Measurements from ENCODE around the gene PTGFRN.

PTGFRN gene

GRCh38 chr1:117001254-117001927 lies 91.7 kb downstream of the PTGFRN start, which contains the start of gene CD101:
TSS of gene CD101 (plus strand) at chr1:117001760. CDS start at chr1:117001818, 58 bp downstream.
- no peak within 1 kb of the TSS for H3K4me3 ChIP-seq (ENCODE audit: low read depth in 1 of 5, low read length in 5 of 5)
- no peak within 1 kb of the TSS for H3K27ac ChIP-seq (ENCODE audit: low read depth, low read length)
- H3K4me1 ChIP-seq (ENCODE audit: control insufficient read depth in 5 of 5, insufficient read depth in 5 of 5, low read length in 5 of 5) = peaks cover 0 to 10% (median 0%) of the 10 kb centered on the region in 5 donors
- H3K9me3 ChIP-seq (ENCODE audit: control insufficient read depth in 5 of 5, low read length in 5 of 5) = no peaks in the 10 kb centered on the region
- no peaks in the 10 kb centered on the region for H3K36me3 ChIP-seq (ENCODE audit: control insufficient read depth in 5 of 5, insufficient read depth in 5 of 5, low read length in 5 of 5)
- H3K9ac ChIP-seq (ENCODE audit: low read length in 5 of 5) = no peak within 1 kb of the TSS
- no peaks in the 10 kb centered on the region for H3K27me3 ChIP-seq (ENCODE audit: control insufficient read depth in 5 of 5, insufficient read depth in 4 of 5, low read length in 5 of 5)

GRCh38 chr1:117003223-117003875 lies 93.6 kb downstream of the PTGFRN start:
- Histone ChIP-seq H3K4me3 (ENCODE audit: low read depth in 1 of 5, low read length in 5 of 5) (no peak overlapping the region), H3K27me3 (ENCODE audit: control insufficient read depth in 5 of 5, insufficient read depth in 4 of 5, low read length in 5 of 5) (no peaks in the 10 kb centered on the region), H3K9ac (ENCODE audit: low read length in 5 of 5) (no peak overlapping the region), H3K4me1 (ENCODE audit: control insufficient read depth in 5 of 5, insufficient read depth in 5 of 5, low read length in 5 of 5) (peaks cover 0 to 15% (median 4%) of the 10 kb centered on the region in 5 donors), H3K36me3 (ENCODE audit: control insufficient read depth in 5 of 5, insufficient read depth in 5 of 5, low read length in 5 of 5) (no peaks in the 10 kb centered on the region), H3K27ac (ENCODE audit: low read depth, low read length) (no peak overlapping the region), H3K9me3 (ENCODE audit: control insufficient read depth in 5 of 5, low read length in 5 of 5) (no peaks in the 10 kb centered on the region)

- Histone ChIP-seq H3K4me3 (ENCODE audit: low read depth in 1 of 5, low read length in 5 of 5) (no peak overlapping the region), H3K27ac (ENCODE audit: low read depth, low read length) (no peak overlapping the region), H3K9ac (ENCODE audit: low read length in 5 of 5) (no peak overlapping the region), H3K36me3 (ENCODE audit: control insufficient read depth in 5 of 5, insufficient read depth in 5 of 5, low read length in 5 of 5) (no peaks in the 10 kb centered on the region), H3K4me1 (ENCODE audit: control insufficient read depth in 5 of 5, insufficient read depth in 5 of 5, low read length in 5 of 5) (peaks cover 0 to 7% (median 4%) of the 10 kb centered on the region in 5 donors), H3K27me3 (ENCODE audit: control insufficient read depth in 5 of 5, insufficient read depth in 4 of 5, low read length in 5 of 5) (no peaks in the 10 kb centered on the region), H3K9me3 (ENCODE audit: control insufficient read depth in 5 of 5, low read length in 5 of 5) (no peaks in the 10 kb centered on the region)
Measured at GRCh38 chr1:117007719-117008013, 98.0 kb downstream of the PTGFRN start.

GRCh38 chr1:117008656-117009055 lies 98.9 kb downstream of the PTGFRN start:
- Histone ChIP-seq H3K27me3 (ENCODE audit: control insufficient read depth in 5 of 5, insufficient read depth in 4 of 5, low read length in 5 of 5) (no peaks in the 10 kb centered on the region), H3K9ac (ENCODE audit: low read length in 5 of 5) (no peak overlapping the region), H3K4me1 (ENCODE audit: control insufficient read depth in 5 of 5, insufficient read depth in 5 of 5, low read length in 5 of 5) (peaks cover 0 to 7% (median 4%) of the 10 kb centered on the region in 5 donors), H3K36me3 (ENCODE audit: control insufficient read depth in 5 of 5, insufficient read depth in 5 of 5, low read length in 5 of 5) (no peaks in the 10 kb centered on the region), H3K4me3 (ENCODE audit: low read depth in 1 of 5, low read length in 5 of 5) (no peak overlapping the region), H3K27ac (ENCODE audit: low read depth, low read length) (no peak overlapping the region), H3K9me3 (ENCODE audit: control insufficient read depth in 5 of 5, low read length in 5 of 5) (no peaks in the 10 kb centered on the region)

GRCh38 chr1:117009132-117009531 lies 99.4 kb downstream of the PTGFRN start:
- peaks cover 0 to 5% (median 4%) of the 10 kb centered on the region in 5 donors for H3K4me1 ChIP-seq (ENCODE audit: control insufficient read depth in 5 of 5, insufficient read depth in 5 of 5, low read length in 5 of 5)
- no peaks in the 10 kb centered on the region for H3K9me3 ChIP-seq (ENCODE audit: control insufficient read depth in 5 of 5, low read length in 5 of 5)
- no peak overlapping the region for H3K9ac ChIP-seq (ENCODE audit: low read length in 5 of 5)
- no peak overlapping the region for H3K4me3 ChIP-seq (ENCODE audit: low read depth in 1 of 5, low read length in 5 of 5)
- no peaks in the 10 kb centered on the region for H3K36me3 ChIP-seq (ENCODE audit: control insufficient read depth in 5 of 5, insufficient read depth in 5 of 5, low read length in 5 of 5)
- no peak overlapping the region for H3K27ac ChIP-seq (ENCODE audit: low read depth, low read length)
- H3K27me3 ChIP-seq (ENCODE audit: control insufficient read depth in 5 of 5, insufficient read depth in 4 of 5, low read length in 5 of 5) = no peaks in the 10 kb centered on the region

GRCh38 chr1:117010310-117010969 lies 100.7 kb downstream of the PTGFRN start:
- H3K4me3 ChIP-seq (ENCODE audit: low read depth in 1 of 5, low read length in 5 of 5) = no peak overlapping the region
- no peak overlapping the region for H3K27ac ChIP-seq (ENCODE audit: low read depth, low read length)
- no peaks in the 10 kb centered on the region for H3K9me3 ChIP-seq (ENCODE audit: control insufficient read depth in 5 of 5, low read length in 5 of 5)
- H3K36me3 ChIP-seq (ENCODE audit: control insufficient read depth in 5 of 5, insufficient read depth in 5 of 5, low read length in 5 of 5) = no peaks in the 10 kb centered on the region
- no peak overlapping the region for H3K9ac ChIP-seq (ENCODE audit: low read length in 5 of 5)
- H3K4me1 ChIP-seq (ENCODE audit: control insufficient read depth in 5 of 5, insufficient read depth in 5 of 5, low read length in 5 of 5) = peaks cover 0 to 5% (median 4%) of the 10 kb centered on the region in 5 donors
- no peaks in the 10 kb centered on the region for H3K27me3 ChIP-seq (ENCODE audit: control insufficient read depth in 5 of 5, insufficient read depth in 4 of 5, low read length in 5 of 5)

- Histone ChIP-seq H3K4me1 (ENCODE audit: control insufficient read depth in 5 of 5, insufficient read depth in 5 of 5, low read length in 5 of 5) (peaks cover 0 to 5% (median 4%) of the 10 kb centered on the region in 5 donors), H3K4me3 (ENCODE audit: low read depth in 1 of 5, low read length in 5 of 5) (no peak overlapping the region), H3K27me3 (ENCODE audit: control insufficient read depth in 5 of 5, insufficient read depth in 4 of 5, low read length in 5 of 5) (no peaks in the 10 kb centered on the region), H3K36me3 (ENCODE audit: control insufficient read depth in 5 of 5, insufficient read depth in 5 of 5, low read length in 5 of 5) (no peaks in the 10 kb centered on the region), H3K9ac (ENCODE audit: low read length in 5 of 5) (no peak overlapping the region), H3K9me3 (ENCODE audit: control insufficient read depth in 5 of 5, low read length in 5 of 5) (no peaks in the 10 kb centered on the region), H3K27ac (ENCODE audit: low read depth, low read length) (no peak overlapping the region)
Measured at GRCh38 chr1:117011334-117011733, 101.6 kb downstream of the PTGFRN start.

- Histone ChIP-seq H3K36me3 (ENCODE audit: control insufficient read depth in 5 of 5, insufficient read depth in 5 of 5, low read length in 5 of 5) (no peaks in the 10 kb centered on the region), H3K9me3 (ENCODE audit: control insufficient read depth in 5 of 5, low read length in 5 of 5) (no peaks in the 10 kb centered on the region), H3K9ac (ENCODE audit: low read length in 5 of 5) (no peak overlapping the region), H3K27me3 (ENCODE audit: control insufficient read depth in 5 of 5, insufficient read depth in 4 of 5, low read length in 5 of 5) (no peaks in the 10 kb centered on the region), H3K27ac (ENCODE audit: low read depth, low read length) (no peak overlapping the region), H3K4me3 (ENCODE audit: low read depth in 1 of 5, low read length in 5 of 5) (no peak overlapping the region), H3K4me1 (ENCODE audit: control insufficient read depth in 5 of 5, insufficient read depth in 5 of 5, low read length in 5 of 5) (no peaks in the 10 kb centered on the region)
Measured at GRCh38 chr1:117013309-117013858, 103.7 kb downstream of the PTGFRN start.

- H3K27me3 ChIP-seq (ENCODE audit: control insufficient read depth in 5 of 5, insufficient read depth in 4 of 5, low read length in 5 of 5) = no peaks in the 10 kb centered on the region
- no peak overlapping the region for H3K4me3 ChIP-seq (ENCODE audit: low read depth in 1 of 5, low read length in 5 of 5)
- no peaks in the 10 kb centered on the region for H3K36me3 ChIP-seq (ENCODE audit: control insufficient read depth in 5 of 5, insufficient read depth in 5 of 5, low read length in 5 of 5)
- H3K9me3 ChIP-seq (ENCODE audit: control insufficient read depth in 5 of 5, low read length in 5 of 5) = no peaks in the 10 kb centered on the region
- no peaks in the 10 kb centered on the region for H3K4me1 ChIP-seq (ENCODE audit: control insufficient read depth in 5 of 5, insufficient read depth in 5 of 5, low read length in 5 of 5)
- H3K27ac ChIP-seq (ENCODE audit: low read depth, low read length) = no peak overlapping the region
- no peak overlapping the region for H3K9ac ChIP-seq (ENCODE audit: low read length in 5 of 5)
Measured at GRCh38 chr1:117014209-117014608, 104.5 kb downstream of the PTGFRN start.

GRCh38 chr1:117015724-117016123 lies 106.0 kb downstream of the PTGFRN start:
- Histone ChIP-seq H3K4me3 (ENCODE audit: low read depth in 1 of 5, low read length in 5 of 5) (no peak overlapping the region), H3K9ac (ENCODE audit: low read length in 5 of 5) (no peak overlapping the region), H3K36me3 (ENCODE audit: control insufficient read depth in 5 of 5, insufficient read depth in 5 of 5, low read length in 5 of 5) (no peaks in the 10 kb centered on the region), H3K27ac (ENCODE audit: low read depth, low read length) (no peak overlapping the region), H3K27me3 (ENCODE audit: control insufficient read depth in 5 of 5, insufficient read depth in 4 of 5, low read length in 5 of 5) (no peaks in the 10 kb centered on the region), H3K4me1 (ENCODE audit: control insufficient read depth in 5 of 5, insufficient read depth in 5 of 5, low read length in 5 of 5) (no peaks in the 10 kb centered on the region), H3K9me3 (ENCODE audit: control insufficient read depth in 5 of 5, low read length in 5 of 5) (no peaks in the 10 kb centered on the region)

All from subcutaneous abdominal adipose tissue (tissue), 5 donors.